Endothelial cell (in vitro differentiated cells): ENCODE results near the gene KAZN. TPM values are rescaled to one million over a fixed set of nuclear protein-coding genes. Genes with fewer than 3 reads are reported as not detected.

Experiments
- DNase-seq: peaks from one replicate; pipeline ENCODE4 v3.0.0; 2021; ENCODE audit warnings: low spot score
- H3K27ac Mint-ChIP-seq: one replicate; pipeline ENCODE4 v1.8.0; 2021; ENCODE audit warnings: mixed read lengths, inconsistent platforms; ENCODE audit not compliant: unreplicated experiment
- H3K27me3 Mint-ChIP-seq: one replicate; pipeline ENCODE4 v1.8.0; 2021; ENCODE audit warnings: mild to moderate bottlenecking, moderate library complexity, mixed read lengths, inconsistent platforms; ENCODE audit not compliant: unreplicated experiment
- H3K36me3 Mint-ChIP-seq: one replicate; pipeline ENCODE4 v1.8.0; 2021; ENCODE audit warnings: mild to moderate bottlenecking, low read depth, mixed read lengths, inconsistent platforms; ENCODE audit not compliant: unreplicated experiment
- H3K4me1 Mint-ChIP-seq: one replicate; pipeline ENCODE4 v1.8.0; 2021; ENCODE audit warnings: mild to moderate bottlenecking, mixed read lengths, inconsistent platforms; ENCODE audit not compliant: unreplicated experiment
- H3K4me3 Mint-ChIP-seq: one replicate; pipeline ENCODE4 v1.8.0; 2021; ENCODE audit warnings: mild to moderate bottlenecking, mixed read lengths, inconsistent platforms; ENCODE audit not compliant: unreplicated experiment
- H3K9me3 Mint-ChIP-seq: one replicate; pipeline ENCODE4 v1.8.0; 2021; ENCODE audit warnings: mixed read lengths, inconsistent platforms; ENCODE audit not compliant: unreplicated experiment
- CTCF ChIP-seq: fragments of 200-600 bp; sonication (generic); IDR thresholded peaks from one replicate; pipeline ENCODE4 v1.5.0; 2021; ENCODE audit warnings: antibody characterized with exemption; ENCODE audit not compliant: unreplicated experiment
- total RNA-seq: library from RNA; stranded (reverse); fragmentation: NEBNext Ultra II Directional; extraction: Animal tissue kit (Norgen Biotek cat#: 25700); gene quantifications from one replicate; pipeline ENCODE4 v1.2.1, GENCODE V29; 2021; ENCODE audit not compliant: unreplicated experiment

Gene KAZN
- total RNA-seq, 1 donor from 2014 or later = 10.1 TPM

- no peak overlapping the region for H3K4me3 Mint-ChIP-seq
- peaks cover 6% of the 10 kb centered on the region for H3K4me1 Mint-ChIP-seq
- H3K27me3 Mint-ChIP-seq = peaks cover 4% of the 10 kb centered on the region
- DNase-seq = no peak
- H3K27ac Mint-ChIP-seq = no peak overlapping the region
- no peak for TF ChIP-seq CTCF
- H3K9me3 Mint-ChIP-seq = no peaks in the 10 kb centered on the region
- peaks cover 12% of the 10 kb centered on the region for H3K36me3 Mint-ChIP-seq
Measured at GRCh38 chr1:15063346-15063745, 464.9 kb downstream of the KAZN start.

- H3K36me3 Mint-ChIP-seq = peaks cover 12% of the 10 kb centered on the region
- H3K9me3 Mint-ChIP-seq = no peaks in the 10 kb centered on the region
- no peak for TF ChIP-seq CTCF
- peaks cover 6% of the 10 kb centered on the region for H3K4me1 Mint-ChIP-seq
- no peak overlapping the region for H3K4me3 Mint-ChIP-seq
- no peak overlapping the region for H3K27ac Mint-ChIP-seq
- no peak for DNase-seq
- H3K27me3 Mint-ChIP-seq = peaks cover 4% of the 10 kb centered on the region
Measured at GRCh38 chr1:15063783-15064182, 465.3 kb downstream of the KAZN start.

- Mint-ChIP-seq H3K9me3 (no peaks in the 10 kb centered on the region), H3K27me3 (peaks cover 4% of the 10 kb centered on the region), H3K27ac (no peak overlapping the region), H3K4me3 (no peak overlapping the region), H3K36me3 (peaks cover 12% of the 10 kb centered on the region), H3K4me1 (peaks cover 6% of the 10 kb centered on the region)
- no peak for TF ChIP-seq CTCF
- DNase-seq = no peak
Measured at GRCh38 chr1:15064217-15064929, 465.9 kb downstream of the KAZN start.

- H3K27ac Mint-ChIP-seq = no peak overlapping the region
- no peak for TF ChIP-seq CTCF
- peaks cover 4% of the 10 kb centered on the region for H3K27me3 Mint-ChIP-seq
- H3K4me3 Mint-ChIP-seq = no peak overlapping the region
- H3K4me1 Mint-ChIP-seq = peaks cover 6% of the 10 kb centered on the region
- peaks cover 12% of the 10 kb centered on the region for H3K36me3 Mint-ChIP-seq
- DNase-seq = no peak
- no peaks in the 10 kb centered on the region for H3K9me3 Mint-ChIP-seq
Measured at GRCh38 chr1:15065291-15065690, 466.8 kb downstream of the KAZN start.

- Mint-ChIP-seq H3K27me3 (peaks cover 4% of the 10 kb centered on the region), H3K9me3 (no peaks in the 10 kb centered on the region), H3K36me3 (peaks cover 12% of the 10 kb centered on the region), H3K27ac (no peak overlapping the region), H3K4me1 (peaks cover 2% of the 10 kb centered on the region), H3K4me3 (no peak overlapping the region)
- TF ChIP-seq CTCF = no peak
- DNase-seq = no peak
Measured at GRCh38 chr1:15065736-15066135, 467.3 kb downstream of the KAZN start.
